Keratinocyte (primary cell): Measurements from ENCODE around the gene PTS. TPM values are rescaled to one million over a fixed set of nuclear protein-coding genes. Genes with fewer than 3 reads are reported as not detected.

Experiments used
- DNase-seq: peaks from one replicate; pipeline ENCODE4 v3.0.0-alpha.2; 2011; ENCODE audit warnings: low read depth, missing footprints, low spot score
- FAIRE-seq: peaks from 2 replicates; lab custom pipeline; 2011; peaks lifted over from hg19 to GRCh38; lab: Jason Lieb, UNC
- H2AFZ ChIP-seq: 2 replicates; pipeline ENCODE4 v1.6.0; 2012; ENCODE audit warnings: low read length, control low read depth, inconsistent platforms; ENCODE audit not compliant: control insufficient read depth
- H3K27ac ChIP-seq: 2 replicates; pipeline ENCODE4 v1.5.1; 2011; ENCODE audit warnings: low read length; ENCODE audit not compliant: control insufficient read depth, insufficient read depth
- H3K27me3 ChIP-seq: 3 replicates; pipeline ENCODE4 v1.6.0; 2011; ENCODE audit warnings: low read length; ENCODE audit not compliant: control insufficient read depth, insufficient read depth; ENCODE audit errors: extremely low read depth
- H3K36me3 ChIP-seq, 2 experiments: 2 replicates in 1 of 2; 3 replicates in 1 of 2; pipeline ENCODE4 v1.5.1; 2011; ENCODE audit warnings: low read length in 2 of 2, mild to moderate bottlenecking in 1 of 2; ENCODE audit not compliant: control insufficient read depth in 2 of 2, insufficient read depth in 2 of 2; ENCODE audit errors: extremely low read depth in 1 of 2
- H3K4me1 ChIP-seq: 3 replicates; pipeline ENCODE4 v1.5.1; 2011; ENCODE audit warnings: low read length; ENCODE audit not compliant: control insufficient read depth, insufficient read depth; ENCODE audit errors: extremely low read depth
- H3K4me2 ChIP-seq: 3 replicates; pipeline ENCODE4 v1.6.0; 2011; ENCODE audit warnings: low read depth, low read length; ENCODE audit not compliant: control insufficient read depth, insufficient read depth; ENCODE audit errors: extremely low read depth
- H3K4me3 ChIP-seq, 3 experiments: fragments of 200-600 bp in 1 of 3; sonication (generic) in 1 of 3; 2 replicates in 2 of 3; 3 replicates in 1 of 3; pipeline ENCODE4 v1.5.1; 2011 to 2016; ENCODE audit warnings: low read length in 3 of 3, mild to moderate bottlenecking in 3 of 3, control low read depth in 2 of 3, inconsistent platforms in 1 of 3, low read depth in 1 of 3, mixed read lengths in 1 of 3, mixed run types in 1 of 3, moderate library complexity in 1 of 3; ENCODE audit not compliant: control insufficient read depth in 2 of 3, insufficient read depth in 2 of 3; ENCODE audit errors: extremely low read depth in 1 of 3
- H3K79me2 ChIP-seq: 2 replicates; pipeline ENCODE4 v1.6.0; 2012; ENCODE audit warnings: low read length; ENCODE audit not compliant: control insufficient read depth, insufficient read depth
- H3K9ac ChIP-seq: 3 replicates; pipeline ENCODE4 v1.6.0; 2011; ENCODE audit warnings: low read length; ENCODE audit not compliant: control insufficient read depth, insufficient read depth; ENCODE audit errors: extremely low read depth
- H3K9me1 ChIP-seq: 3 replicates; pipeline ENCODE4 v1.6.0; 2011; ENCODE audit warnings: low read length; ENCODE audit not compliant: control insufficient read depth, insufficient read depth; ENCODE audit errors: extremely low read depth
- H3K9me3 ChIP-seq: 2 replicates; pipeline ENCODE4 v1.5.1; 2012; ENCODE audit warnings: low read depth, low read length; ENCODE audit not compliant: control insufficient read depth
- H4K20me1 ChIP-seq: 3 replicates; pipeline ENCODE4 v1.6.0; 2011; ENCODE audit warnings: low read length; ENCODE audit not compliant: control insufficient read depth, insufficient read depth; ENCODE audit errors: extremely low read depth
- CTCF ChIP-seq, 3 experiments: IDR thresholded peaks in 1 of 3; conservative IDR thresholded peaks in 1 of 3; optimal IDR thresholded peaks in 1 of 3; 2 replicates in 2 of 3; 3 replicates in 1 of 3; pipeline versions ENCODE3 to v1.5.1; 2011; ENCODE audit warnings: low read length in 3 of 3, mild to moderate bottlenecking in 3 of 3, moderate library complexity in 2 of 3, control low read depth in 1 of 3, inconsistent platforms in 1 of 3; ENCODE audit not compliant: insufficient read depth in 2 of 3; ENCODE audit errors: extremely low read depth in 1 of 3
- EZH2 ChIP-seq: IDR thresholded peaks from one replicate; pipeline ENCODE4 v1.6.1; 2012; ENCODE audit warnings: inconsistent platforms, mild to moderate bottlenecking, low read length, moderate library complexity
- dilution Hi-C: fragments of 300-500 bp; cut with MboI; formaldehyde crosslinking; loops from one replicate; pipeline ENCODE4 v1.7.0; 2020; ENCODE audit warnings: low sequenced_read_pairs; ENCODE audit not compliant: extremely low pct_ligation_motif_present
- polyA plus RNA-seq, 5 experiments: library from polyadenylated mRNA; depleted of rRNA in 3 of 5; stranded (reverse) in 3 of 5; stranded (forward) in 1 of 5; unstranded in 1 of 5; fragments of >200 nt; gene quantifications; 1 replicate in 1 of 5; 2 replicates in 3 of 5; 3 replicates in 1 of 5; pipeline versions ENCODE4 v1.2.1 to v1.2.3, GENCODE V29; 2011 to 2012; ENCODE audit warnings: missing spikeins in 2 of 5, low read depth in 1 of 5, low replicate concordance in 1 of 5

The PTS gene
- polyA plus RNA-seq, 1 donor (not counting 4 experiments of a cell fraction or from before 2014, with no cell fraction given), result 72.5 TPM

- Histone ChIP-seq H3K27me3 (no peaks in the 10 kb centered on the region), H3K27ac (no peak overlapping the region), H3K36me3 (no peaks in the 10 kb centered on the region), H3K9me3 (no peaks in the 10 kb centered on the region), H3K4me2 (no peak overlapping the region), H3K9me1 (no peaks in the 10 kb centered on the region), H3K4me1 (peaks cover 20% of the 10 kb centered on the region), H3K79me2 (no peaks in the 10 kb centered on the region), H3K9ac (no peak overlapping the region), H2AFZ (no peak overlapping the region), H3K4me3 (no peak overlapping the region), H4K20me1 (no peaks in the 10 kb centered on the region)
- TF ChIP-seq CTCF (optimal IDR thresholded peaks at IDR 0.05 in 1 of 3, IDR thresholded peaks at IDR 0.05 in 1 of 3, conservative IDR thresholded peaks at IDR 0.05 in 1 of 3; ENCODE audit: extremely low read depth in 1 of 3, insufficient read depth in 2 of 3, low read length in 3 of 3) (no peak), EZH2 (no peak)
- DNase-seq (no peak), FAIRE-seq (no peak)
- dilution Hi-C loops, result no loop called here
These were observed 12.5 kb upstream of the PTS start for GRCh38 chr11:112213753-112214152.

- dilution Hi-C loops, result no loop called here
These were observed 10.6 kb upstream of the PTS start for GRCh38 chr11:112215621-112216020.

More at GRCh38 chr11:112215621-112216020, 10.6 kb upstream of the PTS start:
- Histone ChIP-seq H3K4me2 (no peak overlapping the region), H3K27me3 (no peaks in the 10 kb centered on the region), H4K20me1 (no peaks in the 10 kb centered on the region), H3K4me3 (no peak overlapping the region), H3K27ac (no peak overlapping the region), H2AFZ (no peak overlapping the region), H3K9me3 (no peaks in the 10 kb centered on the region), H3K36me3 (no peaks in the 10 kb centered on the region), H3K9ac (no peak overlapping the region), H3K79me2 (no peaks in the 10 kb centered on the region), H3K9me1 (no peaks in the 10 kb centered on the region), H3K4me1 (peaks cover 20% of the 10 kb centered on the region)
- FAIRE-seq, result no peak
- TF ChIP-seq EZH2 (no peak), CTCF (optimal IDR thresholded peaks at IDR 0.05 in 1 of 3, IDR thresholded peaks at IDR 0.05 in 1 of 3, conservative IDR thresholded peaks at IDR 0.05 in 1 of 3; ENCODE audit: extremely low read depth in 1 of 3, insufficient read depth in 2 of 3, low read length in 3 of 3) (no peak)
- no peak for DNase-seq
